ENCODE results near the gene PALM.

DNA sequence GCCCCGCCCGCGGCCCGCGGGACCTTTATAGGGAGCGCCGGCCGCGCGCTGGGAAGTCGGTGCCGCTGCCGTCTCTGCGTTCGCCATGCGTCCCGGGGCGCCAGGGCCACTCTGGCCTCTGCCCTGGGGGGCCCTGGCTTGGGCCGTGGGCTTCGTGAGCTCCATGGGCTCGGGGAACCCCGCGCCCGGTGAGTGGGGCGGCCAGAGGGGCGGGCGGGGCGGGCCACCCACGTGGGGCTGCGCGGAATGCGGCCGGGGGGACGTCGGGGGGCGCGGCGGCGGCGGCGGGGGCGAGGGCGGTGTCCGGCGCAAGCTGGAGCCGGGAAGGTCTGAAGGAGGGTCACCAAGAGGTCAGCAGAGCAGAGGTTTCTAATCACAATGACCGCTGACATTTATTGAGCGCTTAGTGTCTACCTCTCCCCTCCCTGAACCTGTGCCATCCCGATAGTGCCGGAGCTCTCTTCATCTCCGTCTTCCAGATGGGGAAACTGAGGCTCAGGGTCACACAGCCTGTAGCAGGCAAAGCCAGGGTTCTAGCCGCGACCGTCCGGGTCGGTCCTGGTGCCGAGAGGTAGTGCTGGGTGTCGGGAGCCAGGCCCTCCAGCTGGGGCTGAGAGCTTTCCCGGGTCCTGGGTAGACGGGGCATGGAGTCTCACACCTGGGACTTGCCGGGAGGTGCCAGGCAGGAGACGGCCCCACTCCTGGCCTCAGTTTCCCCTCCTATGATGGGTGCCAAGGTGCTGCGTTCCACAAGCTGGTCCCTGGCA lies 32.2 kb upstream of the PALM start, which contains the start of gene FSTL3:
- TF ChIP-seq, protein P1, sequence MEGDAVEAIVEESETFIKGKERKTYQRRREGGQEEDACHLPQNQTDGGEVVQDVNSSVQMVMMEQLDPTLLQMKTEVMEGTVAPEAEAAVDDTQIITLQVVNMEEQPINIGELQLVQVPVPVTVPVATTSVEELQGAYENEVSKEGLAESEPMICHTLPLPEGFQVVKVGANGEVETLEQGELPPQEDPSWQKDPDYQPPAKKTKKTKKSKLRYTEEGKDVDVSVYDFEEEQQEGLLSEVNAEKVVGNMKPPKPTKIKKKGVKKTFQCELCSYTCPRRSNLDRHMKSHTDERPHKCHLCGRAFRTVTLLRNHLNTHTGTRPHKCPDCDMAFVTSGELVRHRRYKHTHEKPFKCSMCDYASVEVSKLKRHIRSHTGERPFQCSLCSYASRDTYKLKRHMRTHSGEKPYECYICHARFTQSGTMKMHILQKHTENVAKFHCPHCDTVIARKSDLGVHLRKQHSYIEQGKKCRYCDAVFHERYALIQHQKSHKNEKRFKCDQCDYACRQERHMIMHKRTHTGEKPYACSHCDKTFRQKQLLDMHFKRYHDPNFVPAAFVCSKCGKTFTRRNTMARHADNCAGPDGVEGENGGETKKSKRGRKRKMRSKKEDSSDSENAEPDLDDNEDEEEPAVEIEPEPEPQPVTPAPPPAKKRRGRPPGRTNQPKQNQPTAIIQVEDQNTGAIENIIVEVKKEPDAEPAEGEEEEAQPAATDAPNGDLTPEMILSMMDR (conservative IDR thresholded peaks at IDR 0.05), result no peak
- no peak for TF ChIP-seq ZFX (IDR thresholded peaks at IDR 0.05)

All from C4-2B (cell line).